Stimulated activated CD4-positive, alpha-beta T cell treated with anti-CD3 and anti-CD28 coated beads, Interleukin-2, amount 100 ng/mL, for 48 hours (primary cell): ENCODE results near the gene MOGAT2.
"Not testable (repeated sequence)": the region's sequence is repeated elsewhere in the genome, so short reads cannot be mapped to it uniquely, and the experiment has no call there.

Experiments used
- DNase-seq, 2 donors: peaks; one replicate each; pipeline ENCODE4 v3.0.0-alpha.2; 2020

Gene MOGAT2

GRCh38 chr11:75717608-75718418 lies at the start of gene MOGAT2:
TSS of gene MOGAT2 (plus strand) at chr11:75717838. CDS start at chr11:75717889, 51 bp downstream.
- no peak for DNase-seq

GRCh38 chr11:75668451-75669297 lies 49.0 kb upstream of the MOGAT2 start, which contains the start of gene MAP6:
TSS of gene MAP6 (minus strand) at chr11:75669038. CDS start at chr11:75668369, 669 bp downstream.
- peak; percentile 24 to 29 for DNase-seq

DNA sequence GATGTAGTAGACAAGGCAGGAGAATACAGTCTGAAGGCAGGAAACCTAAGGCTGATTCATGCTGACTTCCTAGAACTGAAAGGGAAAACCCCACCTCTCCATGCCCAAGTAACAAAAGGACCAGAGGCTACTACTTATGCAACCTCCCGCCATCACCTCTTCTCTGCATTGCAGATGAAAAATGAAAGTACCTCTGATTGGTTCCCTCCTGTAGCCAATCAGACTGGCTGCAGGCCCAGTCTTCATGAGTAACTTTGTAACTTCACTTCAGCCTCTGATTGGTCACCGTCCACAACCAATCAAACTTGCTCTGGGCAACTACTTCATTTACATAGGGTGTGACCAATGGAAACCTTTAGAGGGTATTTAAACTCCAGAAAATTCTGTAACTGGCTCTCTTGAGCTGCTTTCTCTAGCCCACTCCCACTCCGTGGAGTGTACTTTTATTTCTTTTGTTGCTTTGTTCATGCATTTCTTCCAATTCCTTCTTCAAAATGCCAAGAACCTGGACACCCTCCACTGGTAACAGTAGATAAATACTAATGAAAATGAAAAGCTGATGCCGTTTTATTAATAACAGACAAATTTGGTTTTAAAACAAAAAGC lies 43.6 kb upstream of the MOGAT2 start:
- peak; percentile 10 to 28 for DNase-seq

GRCh38 chr11:75677275-75677674 lies 40.4 kb upstream of the MOGAT2 start:
- no peak for DNase-seq

DNA sequence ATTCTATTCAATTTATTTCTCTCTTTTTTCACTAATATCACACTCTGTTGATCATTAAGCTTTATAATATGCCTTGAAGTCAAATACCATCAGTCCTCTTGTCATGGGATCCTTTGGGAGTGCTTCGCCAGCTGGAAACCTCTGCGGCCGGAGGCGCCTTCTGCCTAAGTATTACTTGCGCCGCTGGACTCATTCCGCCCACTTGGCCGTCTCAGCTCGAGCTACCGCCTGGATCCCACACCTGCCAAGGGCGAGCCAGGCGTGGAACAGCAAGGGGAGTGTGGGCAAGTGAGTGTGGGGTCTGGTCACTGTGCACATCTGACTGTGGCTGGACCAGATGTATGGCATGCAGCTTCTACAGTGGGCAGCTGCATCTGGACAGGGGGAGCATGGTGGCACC lies 39.7 kb upstream of the MOGAT2 start:
- DNase-seq, result no peak

DNA sequence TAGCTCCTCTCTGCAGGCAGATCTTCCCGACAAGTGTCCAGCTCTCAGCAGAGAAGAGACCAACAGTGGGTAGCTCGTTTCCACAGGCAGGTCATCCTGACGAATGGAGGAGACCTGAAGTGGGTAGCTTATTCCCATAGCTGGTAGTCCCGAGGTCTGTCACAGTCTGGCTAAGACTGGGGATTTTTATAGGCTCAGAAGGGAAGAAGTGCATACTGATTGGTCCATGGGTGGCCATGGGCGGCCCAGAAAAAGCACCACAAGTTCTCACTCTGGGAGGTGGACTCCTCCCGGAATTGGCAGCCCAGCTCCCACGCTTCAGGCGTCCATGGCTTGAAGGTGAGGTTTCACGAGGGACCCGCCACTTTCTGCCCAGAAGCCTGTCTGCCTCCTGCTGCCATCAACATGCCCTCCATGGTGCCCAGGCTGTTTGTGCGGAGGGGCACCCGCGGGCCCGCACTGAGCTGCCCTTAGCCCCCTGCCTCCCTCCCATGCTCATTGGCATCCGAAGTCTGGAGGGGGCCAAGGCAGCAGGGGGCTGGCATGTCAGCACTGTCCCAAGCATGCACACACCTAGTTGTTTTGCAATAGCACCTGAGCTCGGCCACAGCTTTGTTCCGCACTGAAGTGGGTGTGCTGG lies 38.9 kb upstream of the MOGAT2 start:
- no peak for DNase-seq

DNA sequence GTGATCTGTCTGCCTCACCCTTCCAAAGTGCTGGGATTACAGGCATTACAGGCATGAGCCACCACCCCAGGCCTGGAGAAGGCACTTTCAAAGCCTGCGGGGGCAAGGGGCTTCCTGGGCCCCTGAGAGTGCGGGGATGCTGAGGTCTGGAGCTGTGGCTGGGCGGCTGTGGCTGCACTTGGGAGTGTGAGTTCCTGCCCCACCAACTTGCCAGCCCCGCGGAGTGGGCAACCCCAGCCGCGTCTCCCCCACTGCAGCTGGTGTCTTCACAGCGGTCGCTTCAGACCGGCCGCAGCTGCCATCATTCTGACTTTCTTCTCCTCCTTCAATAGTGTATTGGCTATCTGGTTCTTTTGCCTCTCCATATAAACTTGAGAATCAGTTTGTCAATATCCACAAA lies 38.1 kb upstream of the MOGAT2 start:
- no peak for DNase-seq

DNA sequence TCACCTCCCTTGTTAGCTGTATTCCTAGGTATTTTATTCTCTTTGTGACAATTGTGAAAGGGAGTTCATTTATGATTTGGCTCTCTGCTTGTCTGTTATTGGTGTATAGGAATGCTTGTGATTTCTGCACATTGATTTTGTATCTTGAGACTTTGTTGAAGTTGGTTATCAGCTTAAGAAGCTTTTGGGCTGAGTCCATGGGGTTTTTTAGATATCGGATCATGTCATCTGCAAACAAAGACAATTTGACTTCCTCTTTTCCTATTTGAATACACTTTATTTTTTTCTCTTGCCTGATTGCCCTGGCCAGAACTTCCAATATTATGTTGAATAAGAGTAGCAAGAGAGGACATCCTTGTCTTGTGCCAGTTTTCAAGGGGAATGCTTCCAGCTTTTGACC lies 33.8 kb upstream of the MOGAT2 start:
- not testable (repeated sequence) for DNase-seq

GRCh38 chr11:75689863-75690609 lies 27.6 kb upstream of the MOGAT2 start:
- DNase-seq, result no peak

DNA sequence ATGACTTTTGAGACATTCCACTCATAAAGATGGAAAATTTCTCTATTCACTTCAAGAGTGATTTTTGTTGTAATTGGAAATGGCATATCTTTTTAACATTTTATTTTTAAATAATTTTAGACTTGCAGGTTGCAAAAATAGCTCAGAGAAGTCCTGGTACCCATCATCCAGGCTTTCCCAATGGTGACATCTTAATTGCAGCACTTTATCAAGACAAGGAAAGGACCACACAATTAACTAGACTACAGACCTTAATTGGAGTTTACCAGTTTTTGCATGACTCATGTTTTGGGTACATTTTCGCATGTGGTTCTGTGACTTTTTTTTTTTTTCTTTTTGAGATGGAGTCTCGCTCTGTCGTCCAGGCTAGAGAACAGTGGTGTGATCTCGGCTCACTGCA lies 25.8 kb upstream of the MOGAT2 start:
- DNase-seq, result no peak

DNA sequence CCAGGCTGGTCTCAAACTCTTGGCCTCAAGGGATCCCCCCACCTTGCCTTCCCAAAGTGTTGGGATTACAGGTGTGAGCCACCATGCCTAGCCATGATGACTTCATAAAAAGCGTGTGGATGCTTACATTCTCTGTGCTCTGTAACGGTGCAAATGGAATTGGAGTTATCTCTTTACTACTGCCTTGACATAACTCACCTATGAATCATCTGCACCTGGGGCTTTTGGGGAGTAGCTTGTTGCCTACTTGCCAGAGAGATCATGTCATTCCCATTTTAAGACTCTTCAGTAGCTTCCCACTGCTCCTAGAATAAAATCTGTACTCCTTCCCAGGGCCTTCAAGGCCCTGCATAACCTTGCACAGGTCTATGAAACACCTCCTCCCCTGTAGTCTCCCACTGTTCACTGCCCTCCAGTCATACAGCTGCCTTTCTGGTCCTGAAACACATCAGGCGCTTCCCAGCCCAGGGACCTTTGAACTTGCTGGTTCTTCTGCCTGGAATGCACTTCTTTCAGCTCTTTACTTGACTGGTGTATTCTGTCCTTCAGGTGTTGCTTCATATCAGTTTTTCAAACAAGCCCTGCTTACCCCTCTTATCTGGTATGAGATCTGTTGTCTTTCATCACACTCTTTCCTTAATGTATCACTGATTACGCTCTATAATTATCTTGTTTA lies 19.6 kb upstream of the MOGAT2 start:
- DNase-seq, result no peak

DNA sequence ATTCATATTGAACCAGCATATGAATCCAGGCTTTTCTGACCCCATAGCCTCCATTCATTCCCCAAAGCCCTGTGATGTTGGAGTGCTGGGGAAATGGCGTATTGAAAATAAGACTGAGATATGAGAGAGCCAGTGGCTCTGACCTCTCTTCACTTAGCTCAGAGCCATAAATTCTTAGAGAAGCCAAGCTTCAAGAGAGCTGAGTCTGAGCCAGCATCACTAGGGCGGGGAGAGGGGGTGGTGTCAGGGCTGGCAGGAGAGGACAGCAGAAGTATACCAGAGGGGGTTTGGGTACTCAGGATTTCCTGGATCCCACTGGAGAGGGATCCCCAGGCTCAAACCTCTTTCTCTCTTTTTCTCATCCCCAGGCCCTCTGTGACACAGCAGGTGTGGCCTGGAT lies 16.7 kb upstream of the MOGAT2 start:
- no peak for DNase-seq

DNA sequence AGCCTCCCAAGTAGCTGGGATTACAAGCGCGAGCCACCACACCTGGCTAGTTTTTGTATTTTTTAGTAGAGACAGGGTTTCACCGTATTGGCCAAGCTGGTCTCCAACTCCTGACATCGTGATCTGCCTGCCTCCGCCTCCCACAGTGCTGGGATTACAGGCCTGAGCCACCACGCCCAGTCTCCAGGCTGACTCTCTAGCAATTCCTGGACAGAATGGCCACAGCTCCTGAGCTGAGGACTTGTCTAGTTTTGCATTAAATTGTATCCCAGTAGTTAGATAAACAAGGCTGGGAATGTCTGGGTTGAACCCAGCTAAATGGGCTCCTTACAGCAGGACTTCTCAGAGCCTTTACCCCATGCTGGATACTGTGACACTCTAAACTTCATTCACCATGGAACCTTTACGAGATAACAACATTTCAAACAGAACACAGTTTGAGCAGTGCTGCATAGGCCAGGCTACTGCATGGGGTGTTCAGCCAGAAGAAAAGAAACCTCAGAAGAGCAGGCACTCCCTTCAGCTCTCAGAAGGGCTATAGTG lies 13.9 kb upstream of the MOGAT2 start:
- no peak for DNase-seq

- DNase-seq, result no peak
These were observed 12.1 kb upstream of the MOGAT2 start for GRCh38 chr11:75705541-75705940.

DNA sequence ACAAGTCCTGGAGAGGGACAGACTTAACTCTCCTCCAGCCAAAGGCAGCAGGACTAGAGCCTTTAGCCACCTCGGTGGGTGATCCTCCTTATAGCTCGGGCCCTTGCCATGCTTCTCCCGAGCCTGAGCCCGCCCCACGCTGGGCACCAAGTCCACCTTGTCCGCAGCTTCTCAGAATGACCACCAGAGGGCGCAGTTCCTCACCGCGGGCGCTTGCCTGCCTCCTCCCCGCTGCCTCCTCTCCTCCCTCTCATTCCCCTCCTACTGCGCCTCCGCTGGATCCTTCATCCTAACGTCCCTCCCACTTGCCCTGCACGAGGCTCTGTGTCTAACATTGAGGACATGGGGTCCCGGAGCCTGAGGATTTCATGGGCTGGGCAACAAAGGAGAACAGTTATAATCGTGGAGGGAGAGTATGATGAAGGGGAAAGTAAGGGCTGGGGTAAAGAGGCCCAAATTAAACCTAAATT lies 11.3 kb upstream of the MOGAT2 start:
- peak; percentile 62 to 76 for DNase-seq

GRCh38 chr11:75714211-75714610 lies 3.4 kb upstream of the MOGAT2 start:
- DNase-seq, result no peak

DNA sequence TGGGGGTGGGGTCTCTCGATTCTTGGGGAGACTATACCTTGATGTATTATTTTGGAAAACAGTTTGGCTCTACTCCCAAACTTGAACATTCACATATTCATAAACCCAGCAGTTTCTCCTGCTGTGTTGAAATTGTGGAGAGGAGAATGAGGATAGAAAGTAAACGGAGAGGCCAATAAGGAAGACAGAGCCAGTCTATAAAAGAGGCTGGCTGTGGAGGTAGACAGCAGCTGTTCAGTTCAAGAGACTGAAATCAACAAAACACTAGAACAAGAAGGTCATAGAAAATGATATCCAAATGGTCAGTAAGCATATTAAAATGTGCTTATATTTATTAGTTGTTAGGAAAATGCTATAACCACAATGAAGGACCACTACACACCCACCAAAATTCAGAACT lies 1.9 kb upstream of the MOGAT2 start:
- DNase-seq, result no peak

- no peak for DNase-seq
These were observed 979 bp upstream of the MOGAT2 start for GRCh38 chr11:75716659-75717058.

GRCh38 chr11:75718419-75719339 lies 1.0 kb downstream of the MOGAT2 start:
- DNase-seq, result no peak
